ENCODE results near the gene CIB2.

Gene CIB2

DNA sequence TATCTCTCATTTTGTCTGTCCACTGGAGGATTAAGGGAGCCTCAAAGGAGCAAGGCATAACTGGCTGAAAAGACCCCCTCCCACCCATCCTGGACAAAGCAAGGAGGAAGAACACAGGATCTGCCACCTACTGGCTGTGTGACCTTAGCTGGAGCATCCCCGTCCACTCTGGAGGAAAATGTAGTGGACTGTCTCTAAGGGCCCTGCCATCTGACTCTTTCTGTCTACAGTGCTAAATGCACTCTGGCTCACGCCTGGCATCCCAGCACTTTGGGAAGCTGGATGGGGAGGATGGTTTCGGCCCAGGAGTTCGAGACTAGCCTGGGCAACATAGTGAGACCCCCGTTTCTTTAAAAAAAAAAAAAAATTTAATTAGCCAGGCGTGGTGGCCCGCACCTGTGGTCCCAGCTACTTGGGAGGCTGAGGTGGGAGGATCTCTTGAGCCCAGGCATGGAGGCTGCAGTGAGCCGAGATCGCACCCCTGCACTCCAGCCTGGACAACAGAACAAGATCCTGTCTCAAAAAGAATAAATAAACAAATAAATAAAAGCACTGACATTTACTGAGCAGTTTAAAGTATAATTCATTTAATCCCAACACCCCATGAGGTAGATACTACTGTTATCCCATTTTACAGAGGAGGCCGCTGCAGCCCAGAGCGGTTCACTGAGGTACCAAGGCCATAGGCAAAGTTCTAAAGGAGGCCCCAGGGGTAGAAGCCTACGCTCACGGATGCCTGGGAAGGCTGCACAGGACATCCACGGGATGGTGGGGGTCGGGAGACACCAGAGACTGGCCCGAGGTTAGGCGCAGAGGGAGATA, 54.8 kb downstream of the CIB2 start:
- peak overlapping the region; percentile 88 for H3K27ac ChIP-seq (ENCODE audit: extremely low read depth, low read depth, low read length)
- peak overlapping the region; percentile 88 for H3K4me3 ChIP-seq (ENCODE audit: low read depth, low read length)
- peaks cover 25% of the 10 kb centered on the region for H3K4me1 ChIP-seq (ENCODE audit: control insufficient read depth, insufficient read depth, low read length)
- H3K9me3 ChIP-seq (ENCODE audit: control insufficient read depth, insufficient read depth, low read depth, low read length), result no peaks in the 10 kb centered on the region
- ChIA-PET CTCF (interaction anchor here (0.6 to 2.3 kb wide), 9 partner anchors 9 to 1749 kb away, joined by 3 to 12 read pairs (median 4); no protein-coding TSS in a partner anchor), POLR2A (interaction anchor here (0.7 to 1.2 kb wide), 5 partner anchors 14 to 72 kb away, joined by 3 to 4 read pairs (median 3); no protein-coding TSS in a partner anchor)
- H3K36me3 ChIP-seq (ENCODE audit: control insufficient read depth in 2 of 2, insufficient read depth in 1 of 2, low read length in 2 of 2), result peaks cover 0 to 4% of the 10 kb centered on the region in 2 experiments; a peak in 1 of 3 replicates
- no peak for TF ChIP-seq ZNF248 (tag by site-specific recombination; IDR thresholded peaks at IDR 0.05)
- TF ChIP-seq, protein P1, sequence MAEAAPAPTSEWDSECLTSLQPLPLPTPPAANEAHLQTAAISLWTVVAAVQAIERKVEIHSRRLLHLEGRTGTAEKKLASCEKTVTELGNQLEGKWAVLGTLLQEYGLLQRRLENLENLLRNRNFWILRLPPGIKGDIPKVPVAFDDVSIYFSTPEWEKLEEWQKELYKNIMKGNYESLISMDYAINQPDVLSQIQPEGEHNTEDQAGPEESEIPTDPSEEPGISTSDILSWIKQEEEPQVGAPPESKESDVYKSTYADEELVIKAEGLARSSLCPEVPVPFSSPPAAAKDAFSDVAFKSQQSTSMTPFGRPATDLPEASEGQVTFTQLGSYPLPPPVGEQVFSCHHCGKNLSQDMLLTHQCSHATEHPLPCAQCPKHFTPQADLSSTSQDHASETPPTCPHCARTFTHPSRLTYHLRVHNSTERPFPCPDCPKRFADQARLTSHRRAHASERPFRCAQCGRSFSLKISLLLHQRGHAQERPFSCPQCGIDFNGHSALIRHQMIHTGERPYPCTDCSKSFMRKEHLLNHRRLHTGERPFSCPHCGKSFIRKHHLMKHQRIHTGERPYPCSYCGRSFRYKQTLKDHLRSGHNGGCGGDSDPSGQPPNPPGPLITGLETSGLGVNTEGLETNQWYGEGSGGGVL (tag by site-specific recombination; IDR thresholded peaks at IDR 0.05), result no peak
- no peak for TF ChIP-seq ZNF324 (tag by site-specific recombination; IDR thresholded peaks at IDR 0.05)
- no peak for TF ChIP-seq OSR2 (tag by site-specific recombination; IDR thresholded peaks at IDR 0.05)
- no peak for TF ChIP-seq ZNF837 (tag by site-specific recombination; IDR thresholded peaks at IDR 0.05)
- TF ChIP-seq ZNF239 (tag by site-specific recombination; IDR thresholded peaks at IDR 0.05), result no peak
- no peak for TF ChIP-seq ZNF768 (tag by site-specific recombination; IDR thresholded peaks at IDR 0.05)
- no peak for TF ChIP-seq ZNF335 (tag by site-specific recombination; conservative IDR thresholded peaks at IDR 0.05)
- no peak for TF ChIP-seq ZNF596 (tag by site-specific recombination; IDR thresholded peaks at IDR 0.05)
- peak; percentile 86 for TF ChIP-seq ZNF664 (tag by site-specific recombination; IDR thresholded peaks at IDR 0.05)
- 0 out of 2 replicates have a peak, but pooled peaks have one; percentile 29 for TF ChIP-seq ZNF24 (tag by site-specific recombination; IDR thresholded peaks at IDR 0.05)
- peak; percentile 99 for TF ChIP-seq ZNF121 (tag by site-specific recombination; IDR thresholded peaks at IDR 0.05)
- TF ChIP-seq BCL11A (tag by site-specific recombination; IDR thresholded peaks at IDR 0.05; ENCODE audit: low read depth), result no peak
- TF ChIP-seq ZBTB20 (tag by site-specific recombination; IDR thresholded peaks at IDR 0.05), result 0 out of 2 replicates have a peak, but pooled peaks have one; percentile 10
- TF ChIP-seq ZBTB17 (tag by site-specific recombination; IDR thresholded peaks at IDR 0.05), result no peak; the same call in none of the 2 replicates
- TF ChIP-seq GLI2 (tag by site-specific recombination; IDR thresholded peaks at IDR 0.05; ENCODE audit: borderline replicate concordance, low read depth), result no peak
- no peak for TF ChIP-seq REPIN1 (tag by site-specific recombination; IDR thresholded peaks at IDR 0.05; ENCODE audit: low read depth)
- TF ChIP-seq, protein P2, sequence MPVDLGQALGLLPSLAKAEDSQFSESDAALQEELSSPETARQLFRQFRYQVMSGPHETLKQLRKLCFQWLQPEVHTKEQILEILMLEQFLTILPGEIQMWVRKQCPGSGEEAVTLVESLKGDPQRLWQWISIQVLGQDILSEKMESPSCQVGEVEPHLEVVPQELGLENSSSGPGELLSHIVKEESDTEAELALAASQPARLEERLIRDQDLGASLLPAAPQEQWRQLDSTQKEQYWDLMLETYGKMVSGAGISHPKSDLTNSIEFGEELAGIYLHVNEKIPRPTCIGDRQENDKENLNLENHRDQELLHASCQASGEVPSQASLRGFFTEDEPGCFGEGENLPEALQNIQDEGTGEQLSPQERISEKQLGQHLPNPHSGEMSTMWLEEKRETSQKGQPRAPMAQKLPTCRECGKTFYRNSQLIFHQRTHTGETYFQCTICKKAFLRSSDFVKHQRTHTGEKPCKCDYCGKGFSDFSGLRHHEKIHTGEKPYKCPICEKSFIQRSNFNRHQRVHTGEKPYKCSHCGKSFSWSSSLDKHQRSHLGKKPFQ (tag by site-specific recombination; IDR thresholded peaks at IDR 0.05), result no peak
- TF ChIP-seq ZNF366 (tag by site-specific recombination; conservative IDR thresholded peaks at IDR 0.05), result 0 out of 2 replicates have a peak, but pooled peaks have one; percentile 18
- 0 out of 2 replicates have a peak, but pooled peaks have one; percentile 3 for TF ChIP-seq ZFP69B (tag by site-specific recombination; IDR thresholded peaks at IDR 0.05)
- no peak for TF ChIP-seq ZNF302 (tag by site-specific recombination; IDR thresholded peaks at IDR 0.05; ENCODE audit: low read depth)
- TF ChIP-seq ZNF341 (tag by site-specific recombination; IDR thresholded peaks at IDR 0.05; ENCODE audit: low read depth), result no peak
- TF ChIP-seq, protein P3, sequence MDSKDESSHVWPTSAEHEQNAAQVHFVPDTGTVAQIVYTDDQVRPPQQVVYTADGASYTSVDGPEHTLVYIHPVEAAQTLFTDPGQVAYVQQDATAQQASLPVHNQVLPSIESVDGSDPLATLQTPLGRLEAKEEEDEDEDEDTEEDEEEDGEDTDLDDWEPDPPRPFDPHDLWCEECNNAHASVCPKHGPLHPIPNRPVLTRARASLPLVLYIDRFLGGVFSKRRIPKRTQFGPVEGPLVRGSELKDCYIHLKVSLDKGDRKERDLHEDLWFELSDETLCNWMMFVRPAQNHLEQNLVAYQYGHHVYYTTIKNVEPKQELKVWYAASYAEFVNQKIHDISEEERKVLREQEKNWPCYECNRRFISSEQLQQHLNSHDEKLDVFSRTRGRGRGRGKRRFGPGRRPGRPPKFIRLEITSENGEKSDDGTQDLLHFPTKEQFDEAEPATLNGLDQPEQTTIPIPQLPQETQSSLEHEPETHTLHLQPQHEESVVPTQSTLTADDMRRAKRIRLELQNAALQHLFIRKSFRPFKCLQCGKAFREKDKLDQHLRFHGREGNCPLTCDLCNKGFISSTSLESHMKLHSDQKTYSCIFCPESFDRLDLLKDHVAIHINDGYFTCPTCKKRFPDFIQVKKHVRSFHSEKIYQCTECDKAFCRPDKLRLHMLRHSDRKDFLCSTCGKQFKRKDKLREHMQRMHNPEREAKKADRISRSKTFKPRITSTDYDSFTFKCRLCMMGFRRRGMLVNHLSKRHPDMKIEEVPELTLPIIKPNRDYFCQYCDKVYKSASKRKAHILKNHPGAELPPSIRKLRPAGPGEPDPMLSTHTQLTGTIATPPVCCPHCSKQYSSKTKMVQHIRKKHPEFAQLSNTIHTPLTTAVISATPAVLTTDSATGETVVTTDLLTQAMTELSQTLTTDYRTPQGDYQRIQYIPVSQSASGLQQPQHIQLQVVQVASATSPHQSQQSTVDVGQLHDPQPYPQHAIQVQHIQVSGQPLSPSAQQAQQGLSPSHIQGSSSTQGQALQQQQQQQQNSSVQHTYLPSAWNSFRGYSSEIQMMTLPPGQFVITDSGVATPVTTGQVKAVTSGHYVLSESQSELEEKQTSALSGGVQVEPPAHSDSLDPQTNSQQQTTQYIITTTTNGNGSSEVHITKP (tag by site-specific recombination; IDR thresholded peaks at IDR 0.05), result no peak
- no peak for TF ChIP-seq GLIS2 (tag by site-specific recombination; IDR thresholded peaks at IDR 0.05)
- TF ChIP-seq, protein P4, sequence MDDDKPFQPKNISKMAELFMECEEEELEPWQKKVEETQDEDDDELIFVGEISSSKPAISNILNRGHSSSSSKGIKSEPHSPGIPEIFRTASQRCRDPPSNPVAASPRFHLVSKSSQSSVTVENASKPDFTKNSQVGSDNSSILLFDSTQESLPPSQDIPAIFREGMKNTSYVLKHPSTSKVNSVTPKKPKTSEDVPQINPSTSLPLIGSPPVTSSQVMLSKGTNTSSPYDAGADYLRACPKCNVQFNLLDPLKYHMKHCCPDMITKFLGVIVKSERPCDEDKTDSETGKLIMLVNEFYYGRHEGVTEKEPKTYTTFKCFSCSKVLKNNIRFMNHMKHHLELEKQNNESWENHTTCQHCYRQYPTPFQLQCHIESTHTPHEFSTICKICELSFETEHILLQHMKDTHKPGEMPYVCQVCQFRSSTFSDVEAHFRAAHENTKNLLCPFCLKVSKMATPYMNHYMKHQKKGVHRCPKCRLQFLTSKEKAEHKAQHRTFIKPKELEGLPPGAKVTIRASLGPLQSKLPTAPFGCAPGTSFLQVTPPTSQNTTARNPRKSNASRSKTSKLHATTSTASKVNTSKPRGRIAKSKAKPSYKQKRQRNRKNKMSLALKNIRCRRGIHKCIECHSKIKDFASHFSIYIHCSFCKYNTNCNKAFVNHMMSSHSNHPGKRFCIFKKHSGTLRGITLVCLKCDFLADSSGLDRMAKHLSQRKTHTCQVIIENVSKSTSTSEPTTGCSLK (tag by site-specific recombination; IDR thresholded peaks at IDR 0.05), result no peak
- TF ChIP-seq ZBTB48 (tag by site-specific recombination; IDR thresholded peaks at IDR 0.05), result peak; percentile 4; the same call in 1 of the 2 replicates
- 0 out of 2 replicates have a peak, but pooled peaks have one; percentile 1 for TF ChIP-seq SP3 (tag by site-specific recombination; IDR thresholded peaks at IDR 0.05)
- TF ChIP-seq KLF9 (tag by site-specific recombination; IDR thresholded peaks at IDR 0.05; ENCODE audit: low read depth), result no peak
- TF ChIP-seq ZNF214 (tag by site-specific recombination; IDR thresholded peaks at IDR 0.05; ENCODE audit: borderline replicate concordance), result no peak
